Stimulated activated memory B cell treated with anti-CD40 and anti-IgM and Interleukin-4, amounts not matched to agents 10 μg/mL and 1 μg/mL and 100 μg/mL, for 72 hours (primary cell): ENCODE data around the gene SVBP.
"Not testable (repeated sequence)": the region's sequence is repeated elsewhere in the genome, so short reads cannot be mapped to it uniquely, and the experiment has no call there.

ENCODE experiments used
- ATAC-seq: fragments of 150-1000 bp; cut with Tn5 transposase; 2 replicates; pipeline ENCODE4 v1.10.0; 2021
- H3K27ac Mint-ChIP-seq: one replicate; pipeline ENCODE4 v1.8.0; 2022; ENCODE audit warnings: mild to moderate bottlenecking, mixed read lengths
- H3K27me3 Mint-ChIP-seq: one replicate; pipeline ENCODE4 v1.8.0; 2022; ENCODE audit warnings: mixed read lengths
- H3K36me3 Mint-ChIP-seq: one replicate; pipeline ENCODE4 v1.8.0; 2022; ENCODE audit warnings: mixed read lengths
- H3K4me1 Mint-ChIP-seq: one replicate; pipeline ENCODE4 v1.8.0; 2022; ENCODE audit warnings: mixed read lengths
- H3K4me3 Mint-ChIP-seq: one replicate; pipeline ENCODE4 v1.8.0; 2022; ENCODE audit warnings: mild to moderate bottlenecking, moderate library complexity, mixed read lengths
- H3K9me3 Mint-ChIP-seq: one replicate; pipeline ENCODE4 v1.8.0; 2022; ENCODE audit warnings: mixed read lengths

Gene SVBP

DNA sequence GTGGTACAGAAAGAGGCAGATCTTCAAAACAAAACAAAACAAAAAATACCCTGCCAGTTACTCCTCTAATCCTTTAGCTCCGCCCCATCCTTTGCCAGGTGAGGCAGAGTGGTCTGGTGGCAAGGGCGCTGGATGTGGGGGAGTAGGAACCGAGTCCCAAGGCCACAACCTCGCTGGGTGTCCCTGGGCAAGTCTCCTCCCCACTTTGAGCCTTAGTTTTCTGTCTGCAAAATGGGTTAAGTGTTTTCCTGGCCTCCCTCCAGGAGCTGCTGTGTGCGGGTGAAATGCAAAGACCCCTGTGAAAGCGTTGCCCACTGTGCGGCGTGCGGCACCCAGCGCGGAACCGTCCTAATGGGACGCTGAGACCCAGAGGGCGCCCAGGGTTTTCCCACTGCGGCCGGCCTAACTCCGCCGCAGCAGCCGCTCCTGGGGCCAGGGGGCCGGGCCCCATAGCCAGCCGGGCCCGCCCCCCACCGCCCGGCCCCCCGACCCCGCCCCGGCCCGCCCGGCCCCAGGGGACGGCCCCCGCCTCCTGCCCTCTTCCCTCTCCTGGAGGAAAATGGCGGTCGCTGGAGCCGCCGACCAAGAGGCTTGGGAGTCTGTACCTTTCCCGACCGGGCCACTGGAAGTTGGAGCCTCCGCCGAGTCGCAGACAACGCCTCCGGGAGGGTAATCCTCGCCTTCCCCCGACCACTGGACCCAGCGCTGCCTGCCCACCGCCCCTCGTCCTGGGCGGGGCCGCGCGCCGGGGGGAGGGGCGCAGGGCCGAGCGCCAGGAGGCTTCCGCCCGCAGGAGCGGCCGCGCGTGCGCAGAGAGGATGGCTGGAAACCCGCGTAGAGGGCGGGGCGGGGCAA, at the start of gene SVBP, which contains the start of gene ERMAP:
TSS of gene SVBP (minus strand) at position 813 of the 855 bp plus-strand sequence. CDS start 853 bp downstream, outside the sequence.
TSS of gene ERMAP (plus strand) at position 538 of the 855 bp plus-strand sequence. CDS start 13,327 bp downstream, outside the sequence.
- no peaks in the 10 kb centered on the region for H3K27me3 Mint-ChIP-seq
- H3K4me1 Mint-ChIP-seq: peaks cover 22% of the 10 kb centered on the region
- H3K4me3 Mint-ChIP-seq: peak within 1 kb of the TSS; percentile 91
- H3K27ac Mint-ChIP-seq: peak within 1 kb of the TSS; percentile 78
- H3K9me3 Mint-ChIP-seq: no peaks in the 10 kb centered on the region
- no peaks in the 10 kb centered on the region for H3K36me3 Mint-ChIP-seq
- peak; percentile 95 for ATAC-seq

DNA sequence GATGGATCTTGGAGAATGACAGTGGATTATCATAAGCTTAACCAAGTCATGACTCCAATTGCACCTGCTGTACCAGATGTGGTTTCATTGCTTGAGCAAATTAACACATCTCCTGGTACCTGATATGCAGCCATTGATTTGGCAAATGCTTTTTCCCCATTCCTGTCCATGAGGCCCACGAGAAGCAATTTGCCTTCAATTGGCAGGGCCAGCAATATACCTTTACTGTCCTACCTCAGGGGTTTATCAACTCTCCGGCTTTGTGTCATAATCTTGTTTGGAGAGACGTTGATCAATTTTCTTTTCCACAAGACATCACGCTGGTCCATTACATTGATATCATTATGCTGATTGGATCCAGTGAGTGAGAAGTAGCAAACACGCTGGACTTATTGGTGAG, 49.4 kb upstream of the SVBP start:
- Mint-ChIP-seq H3K9me3 (no peaks in the 10 kb centered on the region), H3K27me3 (peaks cover 2% of the 10 kb centered on the region), H3K4me3 (no peak overlapping the region), H3K36me3 (no peaks in the 10 kb centered on the region), H3K4me1 (no peaks in the 10 kb centered on the region), H3K27ac (no peak overlapping the region)
- ATAC-seq: no peak

- no peak overlapping the region for H3K4me3 Mint-ChIP-seq
- H3K27me3 Mint-ChIP-seq: peaks cover 39% of the 10 kb centered on the region
- H3K4me1 Mint-ChIP-seq: no peaks in the 10 kb centered on the region
These were observed 43.8 kb upstream of the SVBP start for GRCh38 chr1:42861014-42861399.

GRCh38 chr1:42860339-42861013, 43.3 kb upstream of the SVBP start:
- Mint-ChIP-seq H3K27me3 (peaks cover 39% of the 10 kb centered on the region), H3K36me3 (peaks cover 31% of the 10 kb centered on the region), H3K9me3 (peaks cover 17% of the 10 kb centered on the region), H3K4me3 (no peak overlapping the region), H3K4me1 (no peaks in the 10 kb centered on the region), H3K27ac (no peak overlapping the region)
- no peak for ATAC-seq

More at GRCh38 chr1:42861014-42861399, 43.8 kb upstream of the SVBP start:
- H3K9me3 Mint-ChIP-seq: peaks cover 17% of the 10 kb centered on the region
- no peak overlapping the region for H3K27ac Mint-ChIP-seq
- no peak for ATAC-seq
- H3K36me3 Mint-ChIP-seq: peaks cover 31% of the 10 kb centered on the region

DNA sequence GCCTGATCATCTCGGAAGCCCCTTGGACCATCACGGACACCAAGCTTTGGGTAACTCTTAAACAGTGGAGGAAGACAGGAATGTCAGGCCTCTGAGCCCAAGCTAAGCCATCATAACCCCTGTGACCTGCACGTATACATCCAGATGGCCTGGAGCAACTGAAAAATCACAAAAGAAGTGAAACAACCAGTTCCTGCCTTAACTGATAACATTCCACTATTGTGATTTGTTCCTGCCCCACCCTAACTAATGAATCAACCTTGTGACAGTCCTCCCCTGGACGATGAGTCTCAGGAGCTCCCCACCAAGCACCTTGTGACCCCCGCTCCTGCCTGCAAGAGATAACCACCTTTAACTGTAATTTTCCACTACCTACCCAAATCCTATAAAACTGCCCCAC, 42.2 kb upstream of the SVBP start:
- not testable (repeated sequence) for H3K4me1 Mint-ChIP-seq, ATAC-seq, H3K27ac Mint-ChIP-seq, H3K4me3 Mint-ChIP-seq
- peaks cover 17% of the 10 kb centered on the region for H3K9me3 Mint-ChIP-seq
- peaks cover 37% of the 10 kb centered on the region for H3K36me3 Mint-ChIP-seq
- H3K27me3 Mint-ChIP-seq: peaks cover 39% of the 10 kb centered on the region

DNA sequence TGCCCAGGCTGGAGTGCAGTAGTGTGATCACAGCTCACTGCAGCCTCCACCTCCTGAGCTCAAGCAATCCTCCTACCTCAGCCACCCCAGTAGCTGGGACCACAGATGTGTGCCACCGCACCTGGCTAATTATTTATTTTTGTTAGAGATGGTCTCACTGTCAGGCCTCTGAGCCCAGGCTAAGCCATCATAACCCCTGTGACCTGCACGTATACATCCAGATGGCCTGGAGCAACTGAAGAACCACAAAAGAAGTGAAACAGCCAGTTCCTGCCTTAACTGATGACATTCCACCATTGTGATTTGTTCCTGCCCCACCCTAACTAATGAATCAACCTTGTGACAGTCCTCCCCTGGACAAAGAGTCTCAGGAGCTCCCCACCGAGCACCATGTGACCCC, 39.4 kb upstream of the SVBP start:
- H3K9me3 Mint-ChIP-seq: peaks cover 17% of the 10 kb centered on the region
- ATAC-seq, H3K27ac Mint-ChIP-seq, H3K4me1 Mint-ChIP-seq, H3K4me3 Mint-ChIP-seq: not testable (repeated sequence)
- peaks cover 38% of the 10 kb centered on the region for H3K36me3 Mint-ChIP-seq
- H3K27me3 Mint-ChIP-seq: peaks cover 37% of the 10 kb centered on the region

DNA sequence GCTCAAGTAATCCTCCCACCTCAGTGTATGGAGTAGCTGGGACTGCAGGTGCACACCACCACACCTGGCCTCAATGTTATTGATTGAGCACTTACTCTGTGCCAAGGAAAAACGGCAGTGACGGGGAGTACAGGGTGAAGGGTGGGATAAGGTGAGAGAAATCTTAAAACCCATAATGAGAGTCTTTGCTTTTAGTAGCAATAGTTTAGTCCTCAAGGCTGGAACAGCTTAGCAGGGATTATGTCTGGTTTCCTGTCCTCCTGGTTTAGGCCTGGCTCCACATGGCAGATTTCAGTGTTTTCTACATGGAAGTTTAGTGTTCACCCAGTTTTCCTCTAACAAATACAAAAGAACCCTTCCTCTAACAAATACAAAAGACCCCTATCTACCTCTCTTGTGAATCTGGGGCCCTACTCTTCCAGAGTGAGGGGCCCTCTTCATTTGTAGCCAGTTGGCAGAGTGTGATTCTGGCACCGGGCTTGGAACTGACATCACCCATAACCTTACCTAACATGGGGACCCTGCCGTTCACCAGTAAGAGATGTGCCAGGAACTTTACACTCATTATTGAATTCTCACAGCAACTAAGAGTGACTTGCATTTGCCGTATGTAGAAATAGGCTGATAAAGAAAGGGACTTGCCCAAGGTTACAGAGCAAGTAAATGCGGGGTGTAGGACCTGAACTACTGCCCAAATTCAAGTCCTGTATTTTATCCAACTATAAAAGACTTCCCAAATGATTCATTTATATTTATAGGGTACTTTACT, 36.1 kb upstream of the SVBP start:
- Mint-ChIP-seq H3K27me3 (peaks cover 5% of the 10 kb centered on the region), H3K4me1 (peaks cover 11% of the 10 kb centered on the region), H3K4me3 (no peak overlapping the region), H3K9me3 (peaks cover 13% of the 10 kb centered on the region), H3K36me3 (peaks cover 42% of the 10 kb centered on the region), H3K27ac (peak overlapping the region; percentile 75)
- no peak for ATAC-seq

DNA sequence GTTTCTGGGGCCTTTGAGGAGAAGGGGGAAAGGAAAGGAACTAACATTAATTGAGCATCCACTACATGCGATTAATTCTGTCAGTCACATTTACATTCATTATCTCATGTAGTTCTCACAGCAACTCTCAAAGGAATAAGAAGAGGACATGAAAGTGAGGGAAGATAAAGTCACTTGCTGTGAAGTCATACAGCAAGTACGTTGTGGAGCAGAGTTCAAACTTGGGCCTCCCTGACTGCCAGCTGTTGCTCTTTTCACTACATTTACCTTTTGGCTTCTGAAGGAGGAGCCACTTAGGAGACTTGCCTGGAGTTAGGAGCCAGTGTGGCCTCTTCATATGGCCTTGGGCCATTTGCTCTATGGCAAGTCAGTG, 35.4 kb upstream of the SVBP start:
- peak; percentile 70 for ATAC-seq
- Mint-ChIP-seq H3K9me3 (peaks cover 7% of the 10 kb centered on the region), H3K27me3 (no peaks in the 10 kb centered on the region), H3K27ac (peak overlapping the region; percentile 75), H3K36me3 (peaks cover 35% of the 10 kb centered on the region), H3K4me3 (no peak overlapping the region), H3K4me1 (peaks cover 18% of the 10 kb centered on the region)

- H3K36me3 Mint-ChIP-seq: peaks cover 30% of the 10 kb centered on the region
- H3K4me1 Mint-ChIP-seq: peaks cover 23% of the 10 kb centered on the region
- ATAC-seq: peak; percentile 44
- no peaks in the 10 kb centered on the region for H3K27me3 Mint-ChIP-seq
- H3K27ac Mint-ChIP-seq: peak overlapping the region; percentile 75
- no peak overlapping the region for H3K4me3 Mint-ChIP-seq
- peaks cover 4% of the 10 kb centered on the region for H3K9me3 Mint-ChIP-seq
These were observed 34.9 kb upstream of the SVBP start for GRCh38 chr1:42851960-42852607.

DNA sequence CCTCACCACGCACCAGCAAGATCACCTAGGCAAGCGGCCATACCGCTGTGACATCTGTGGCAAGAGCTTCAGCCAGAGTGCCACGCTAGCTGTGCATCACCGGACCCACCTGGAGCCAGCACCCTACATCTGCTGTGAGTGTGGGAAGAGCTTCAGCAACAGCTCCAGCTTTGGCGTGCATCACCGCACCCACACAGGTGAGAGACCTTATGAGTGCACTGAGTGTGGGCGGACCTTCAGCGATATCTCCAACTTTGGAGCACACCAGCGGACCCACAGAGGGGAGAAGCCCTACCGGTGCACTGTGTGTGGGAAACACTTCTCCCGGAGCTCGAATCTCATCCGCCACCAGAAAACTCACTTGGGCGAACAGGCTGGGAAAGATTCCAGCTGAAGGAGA, 34.2 kb upstream of the SVBP start:
- peaks cover 3% of the 10 kb centered on the region for H3K9me3 Mint-ChIP-seq
- no peak overlapping the region for H3K27ac Mint-ChIP-seq
- H3K36me3 Mint-ChIP-seq: peaks cover 26% of the 10 kb centered on the region
- peaks cover 27% of the 10 kb centered on the region for H3K4me1 Mint-ChIP-seq
- no peak for ATAC-seq
- no peak overlapping the region for H3K4me3 Mint-ChIP-seq
- no peaks in the 10 kb centered on the region for H3K27me3 Mint-ChIP-seq

- no peaks in the 10 kb centered on the region for H3K27me3 Mint-ChIP-seq
- H3K4me1 Mint-ChIP-seq: peaks cover 27% of the 10 kb centered on the region
- no peak overlapping the region for H3K4me3 Mint-ChIP-seq
- no peak overlapping the region for H3K27ac Mint-ChIP-seq
- peaks cover 3% of the 10 kb centered on the region for H3K9me3 Mint-ChIP-seq
- ATAC-seq: no peak
- peaks cover 23% of the 10 kb centered on the region for H3K36me3 Mint-ChIP-seq
These were observed 32.7 kb upstream of the SVBP start for GRCh38 chr1:42849944-42850343.

- ATAC-seq: no peak
- Mint-ChIP-seq H3K4me3 (no peak overlapping the region), H3K4me1 (peaks cover 27% of the 10 kb centered on the region), H3K36me3 (peaks cover 20% of the 10 kb centered on the region), H3K9me3 (peaks cover 3% of the 10 kb centered on the region), H3K27ac (no peak overlapping the region), H3K27me3 (no peaks in the 10 kb centered on the region)
These were observed 31.8 kb upstream of the SVBP start for GRCh38 chr1:42848823-42849537.

- Mint-ChIP-seq H3K27me3 (no peaks in the 10 kb centered on the region), H3K4me1 (peaks cover 27% of the 10 kb centered on the region), H3K36me3 (peaks cover 30% of the 10 kb centered on the region), H3K4me3 (peak overlapping the region; percentile 86), H3K27ac (peak overlapping the region; percentile 65), H3K9me3 (peaks cover 3% of the 10 kb centered on the region)
- ATAC-seq: no peak
These were observed 30.7 kb upstream of the SVBP start for GRCh38 chr1:42847721-42848460.
